ENCODE data around the gene VAV2.

Gene VAV2

DNA sequence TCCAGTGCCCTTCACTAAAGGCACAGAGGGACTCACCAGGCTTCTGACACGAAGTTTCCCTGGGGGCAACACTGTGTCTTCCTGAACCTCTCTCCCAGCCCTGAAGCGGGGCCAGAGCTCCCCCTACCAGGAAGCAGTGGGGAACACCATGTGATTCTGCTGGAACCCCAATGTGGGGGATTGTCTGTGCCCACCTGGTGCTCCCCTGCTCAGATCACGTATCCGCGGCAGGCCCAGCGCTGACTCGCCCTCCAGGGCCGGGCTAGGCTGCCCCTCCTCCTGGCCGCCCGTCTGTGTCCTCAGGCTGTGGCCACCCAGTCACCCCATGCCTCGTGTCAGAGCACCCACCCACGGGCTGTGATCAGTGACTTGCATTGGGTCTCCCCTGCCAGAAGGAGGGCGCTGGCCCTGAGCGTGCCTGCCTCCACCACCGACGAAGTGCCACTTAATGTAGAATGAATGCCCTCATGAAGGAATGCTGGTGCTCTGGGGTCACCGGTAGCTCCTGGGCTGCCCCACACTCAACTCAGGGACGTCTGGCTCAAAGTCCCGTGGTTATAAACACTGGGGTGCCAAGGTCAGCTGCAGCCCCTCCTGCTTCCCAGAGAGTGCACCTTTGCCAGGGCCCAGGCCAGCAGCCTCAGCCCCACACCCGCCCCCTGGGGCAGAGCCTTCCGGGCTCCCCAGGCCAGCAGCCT, 276.1 kb downstream of the VAV2 start:
- peak; percentile 11 for DNase-seq

DNA sequence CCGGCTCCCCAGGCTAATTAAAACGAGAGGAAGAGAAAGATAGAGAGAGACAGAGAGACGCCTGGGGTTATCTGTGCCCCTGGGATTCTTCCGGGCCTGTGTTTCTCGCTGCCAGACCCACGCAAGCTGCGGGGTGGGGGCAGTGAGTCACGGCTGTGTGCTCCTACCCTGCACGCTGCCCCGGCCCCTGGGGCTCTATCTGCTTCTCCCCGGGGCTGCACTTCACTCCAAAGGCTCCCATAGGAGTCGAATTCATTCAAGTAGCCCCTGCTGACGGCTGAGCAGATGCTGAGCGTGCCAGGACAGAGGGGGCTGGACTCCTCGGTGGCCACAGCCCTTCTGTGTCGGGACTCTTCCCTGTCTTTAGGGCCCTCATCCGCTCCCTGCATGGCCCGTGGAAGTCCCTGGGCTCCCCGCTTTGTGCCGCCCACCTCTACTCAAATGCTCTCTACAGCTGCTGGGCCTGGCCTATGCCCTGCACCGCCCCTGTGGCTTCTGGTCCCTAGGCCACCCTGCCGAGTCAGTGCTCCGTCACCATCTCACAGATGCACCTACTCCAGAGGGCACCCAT, 276.7 kb downstream of the VAV2 start:
- DNase-seq, result no peak

- DNase-seq, result no peak
These were observed 277.4 kb downstream of the VAV2 start for GRCh38 chr9:133714606-133715294.

DNA sequence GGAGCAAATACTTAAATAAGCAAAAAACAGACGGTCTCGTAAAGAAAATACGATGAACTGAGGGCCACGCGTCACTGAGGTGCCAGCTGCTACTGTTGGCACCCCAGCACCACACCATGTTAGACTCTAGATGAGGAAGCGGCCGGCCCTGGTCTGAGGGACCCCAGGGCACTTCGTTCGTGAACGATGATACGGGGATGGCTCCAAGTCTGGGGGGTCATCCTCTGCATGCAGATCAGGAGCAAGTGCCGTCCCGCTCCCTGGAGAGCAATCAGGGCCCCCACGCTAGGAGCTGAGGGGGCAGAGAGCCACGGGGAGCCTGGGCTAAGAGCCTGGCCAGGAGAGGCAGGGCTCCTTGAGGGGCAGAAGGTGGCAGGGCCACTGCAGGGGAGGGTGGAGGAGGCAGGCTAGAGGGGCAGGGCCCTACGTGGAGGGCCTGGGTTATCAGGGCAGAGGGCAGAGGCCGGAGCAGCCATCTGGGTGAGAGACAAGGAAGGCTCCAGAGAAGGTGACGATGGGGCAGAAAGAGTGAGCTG, 278.1 kb downstream of the VAV2 start:
- no peak for DNase-seq

DNA sequence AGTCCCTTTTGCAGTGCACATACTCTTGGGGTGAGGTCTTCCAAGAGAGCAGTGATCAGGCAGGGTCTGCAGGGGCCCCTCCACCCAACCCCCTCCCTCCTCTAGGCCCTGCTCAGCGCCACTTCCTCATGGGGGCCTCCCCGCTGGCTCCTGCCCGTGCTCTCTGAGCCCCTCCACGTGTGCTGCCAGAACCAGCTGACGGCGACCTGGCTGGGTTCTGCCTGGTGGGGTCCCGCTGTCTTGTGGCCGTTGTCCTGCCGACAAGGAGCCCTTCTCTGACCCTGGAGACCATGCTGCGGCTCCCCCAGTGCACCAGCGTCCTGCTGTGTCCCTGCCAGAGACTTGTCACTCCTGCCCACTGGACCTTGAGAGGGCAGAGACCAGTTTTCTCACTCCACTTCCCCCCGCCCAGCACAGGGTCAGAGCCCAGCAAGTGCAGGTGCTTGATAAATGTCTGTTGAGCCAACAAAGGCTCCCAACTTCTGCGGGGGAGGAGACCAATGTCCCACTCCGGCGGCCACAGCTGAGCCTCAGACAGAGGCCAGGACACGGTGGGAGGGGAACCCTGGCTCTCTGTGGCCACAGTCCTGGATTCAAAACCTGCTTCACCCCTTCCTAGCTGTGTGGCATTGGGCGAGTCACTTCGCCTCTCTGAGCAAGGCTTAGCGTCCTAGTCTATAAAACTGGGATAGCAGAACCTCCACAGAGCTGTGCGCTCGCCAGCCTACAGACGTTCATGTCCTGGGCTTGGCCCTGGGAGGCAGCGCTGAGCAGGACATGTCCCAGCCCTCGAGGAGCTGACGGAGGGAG, 278.8 kb downstream of the VAV2 start:
- DNase-seq, result no peak

DNA sequence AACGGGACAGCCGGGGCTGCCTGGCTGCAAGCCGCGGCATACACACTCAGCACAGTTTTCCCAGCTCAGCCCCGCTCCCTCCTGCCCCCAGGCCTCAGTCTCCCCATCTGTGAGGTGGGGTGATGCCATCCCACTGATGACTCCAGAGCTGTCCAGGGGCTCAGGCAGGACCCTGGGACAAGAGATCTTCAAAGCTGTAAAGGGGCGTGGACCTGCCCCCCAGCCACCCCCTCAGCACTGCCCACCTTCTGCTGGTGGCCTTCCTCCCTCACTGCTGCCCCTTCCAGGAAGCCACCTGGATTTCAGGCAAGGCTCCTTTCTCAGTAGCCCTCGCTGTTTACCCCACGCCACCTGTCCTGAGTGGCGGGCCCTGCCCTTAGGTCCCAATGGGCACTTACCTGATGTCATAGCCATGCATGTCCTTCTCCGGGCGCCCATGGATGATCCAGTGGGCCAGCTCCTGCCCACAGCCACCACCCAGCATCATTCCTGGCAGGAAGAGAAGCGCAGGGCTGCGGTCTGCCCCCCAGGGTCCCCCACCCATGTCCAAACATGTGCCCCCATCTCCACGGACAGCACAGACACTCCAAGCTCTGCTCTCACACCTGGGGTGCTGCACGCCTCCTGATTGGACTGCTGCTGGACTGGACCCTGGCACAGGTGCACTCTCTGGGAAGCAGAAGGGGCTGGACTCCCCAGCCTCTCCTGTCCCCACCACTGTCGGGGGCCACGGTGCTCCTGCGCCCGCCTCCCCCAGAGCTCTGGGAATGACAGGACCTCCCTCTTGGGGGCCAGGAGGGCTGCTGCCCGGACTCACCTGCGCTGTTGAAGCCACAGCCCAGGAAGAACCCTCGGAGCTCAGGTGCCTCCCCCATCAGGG, 279.7 kb downstream of the VAV2 start:
- no peak for DNase-seq
